Prostate gland (tissue), 2 donors: ENCODE results near the gene ALDH1L1.

Experiments used
- CTCF ChIP-seq, 4 experiments: fragments of 200-600 bp in 2 of 4; fragments of 450-650 bp in 2 of 4; sonication (generic) in 2 of 4; IDR thresholded peaks; 1 replicate in 3 of 4; 2 replicates in 1 of 4; pipeline ENCODE4 v1.5.1; 2016 to 2019; ENCODE audit warnings: antibody characterized with exemption in 4 of 4, mild to moderate bottlenecking in 2 of 4, moderate library complexity in 2 of 4
- POLR2A ChIP-seq: fragments of 450-650 bp; IDR thresholded peaks from one replicate; pipeline ENCODE4 v1.6.1; 2016; ENCODE audit warnings: antibody characterized with exemption, mild to moderate bottlenecking

GRCh38 chr3:126211569-126211968, 31.2 kb upstream of the ALDH1L1 start:
- TF ChIP-seq CTCF (IDR thresholded peaks at IDR 0.05): no peak
- no peak for TF ChIP-seq POLR2A
